22Rv1 (cell line): ENCODE measurements around the gene ADGRB2.

Source experiments
- H3K27ac ChIP-seq: fragments of 450-650 bp; 2 replicates; pipeline ENCODE4 v1.5.1; 2017
- CTCF ChIP-seq: fragments of 450-650 bp; IDR thresholded peaks from 2 replicates; pipeline ENCODE4 v1.5.1; 2017; ENCODE audit warnings: mild to moderate bottlenecking
- ZFX ChIP-seq: fragments of 450-650 bp; IDR thresholded peaks from 2 replicates; pipeline ENCODE4 v1.6.1; 2017; ENCODE audit warnings: antibody characterized with exemption, borderline replicate concordance

ADGRB2 gene

GRCh38 chr1:31679676-31680230, 84.4 kb downstream of the ADGRB2 start:
- TF ChIP-seq ZFX (no peak), CTCF (no peak)
- H3K27ac ChIP-seq: no peak overlapping the region

GRCh38 chr1:31679091-31679490, 85.0 kb downstream of the ADGRB2 start:
- no peak overlapping the region for H3K27ac ChIP-seq
- TF ChIP-seq CTCF (no peak), ZFX (no peak)

GRCh38 chr1:31678681-31679080, 85.5 kb downstream of the ADGRB2 start:
- no peak for TF ChIP-seq CTCF
- TF ChIP-seq ZFX: no peak
- H3K27ac ChIP-seq: no peak overlapping the region

- TF ChIP-seq CTCF (no peak), ZFX (no peak)
- H3K27ac ChIP-seq: no peak overlapping the region
These were observed 86.2 kb downstream of the ADGRB2 start for GRCh38 chr1:31677949-31678348.

GRCh38 chr1:31677401-31677800, 86.7 kb downstream of the ADGRB2 start:
- H3K27ac ChIP-seq: no peak overlapping the region

More at GRCh38 chr1:31677401-31677800, 86.7 kb downstream of the ADGRB2 start:
- no peak for TF ChIP-seq ZFX
- no peak for TF ChIP-seq CTCF
